Stimulated activated naive B cell treated with anti-CD40 and anti-IgM and Interleukin-4, amounts not matched to agents 10 μg/mL and 1 μg/mL and 100 μg/mL, for 72 hours (primary cell): ENCODE data around the gene MEMO1.
A peak's percentile ranks its signal among the peaks of the same experiment; 100 is the strongest.
"Not testable (repeated sequence)": the region's sequence is repeated elsewhere in the genome, so short reads cannot be mapped to it uniquely, and the experiment has no call there.

Experiments
- ATAC-seq, 2 donors: fragments of 150-1000 bp; cut with Tn5 transposase; replicated peaks; 2 replicates each; pipeline ENCODE4 v1.10.0; 2021; ENCODE audit warnings: moderate library complexity in 1 of 2
- DNase-seq: peaks from one replicate; pipeline ENCODE4 v3.0.0; 2021
- H3K27ac Mint-ChIP-seq: one replicate; pipeline ENCODE4 v1.8.0; 2022; ENCODE audit warnings: mild to moderate bottlenecking, mixed read lengths
- H3K27me3 Mint-ChIP-seq, 2 donors: one replicate each; pipeline ENCODE4 v1.8.0; 2022; ENCODE audit warnings: mixed read lengths in 2 of 2
- H3K36me3 Mint-ChIP-seq, 2 donors: one replicate each; pipeline ENCODE4 v1.8.0; 2022; ENCODE audit warnings: mixed read lengths in 2 of 2, mild to moderate bottlenecking in 1 of 2
- H3K4me1 Mint-ChIP-seq, 2 donors: one replicate each; pipeline ENCODE4 v1.8.0; 2022; ENCODE audit warnings: mixed read lengths in 2 of 2, mild to moderate bottlenecking in 1 of 2
- H3K4me3 Mint-ChIP-seq, 2 donors: one replicate each; pipeline ENCODE4 v1.8.0; 2022; ENCODE audit warnings: mild to moderate bottlenecking in 2 of 2, mixed read lengths in 2 of 2, moderate library complexity in 1 of 2
- H3K9me3 Mint-ChIP-seq, 2 donors: one replicate each; pipeline ENCODE4 v1.8.0; 2022; ENCODE audit warnings: mixed read lengths in 2 of 2, mild to moderate bottlenecking in 1 of 2

The MEMO1 gene

DNA sequence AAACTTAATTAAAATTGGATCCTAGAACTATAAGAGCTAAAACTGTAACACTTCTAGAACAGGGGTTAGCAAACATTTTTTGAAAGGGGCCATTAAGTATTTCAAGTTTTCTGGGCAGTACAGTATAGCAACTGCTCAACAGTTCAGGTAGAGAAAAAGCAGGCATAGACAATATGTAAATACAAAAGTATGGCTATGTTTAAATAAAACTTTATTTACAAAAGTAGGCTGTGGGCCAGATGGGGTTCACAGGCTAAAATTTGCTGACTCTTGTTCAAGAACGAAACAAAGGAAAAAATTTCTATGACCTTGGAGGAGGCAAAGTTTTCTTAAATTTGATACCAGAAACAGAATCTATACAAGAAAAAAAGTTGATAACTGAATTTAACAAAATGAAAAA, 114.5 kb downstream of the MEMO1 start:
- DNase-seq (no peak), ATAC-seq (no peak)
- Mint-ChIP-seq H3K27me3 (no peaks in the 10 kb centered on the region), H3K4me3 (no peak overlapping the region), H3K36me3 (peaks cover 43 to 57% of the 10 kb centered on the region in 2 donors), H3K9me3 (peaks cover 12 to 20% of the 10 kb centered on the region in 2 donors), H3K27ac (no peak overlapping the region), H3K4me1 (peaks cover 2 to 21% of the 10 kb centered on the region in 2 donors)

DNA sequence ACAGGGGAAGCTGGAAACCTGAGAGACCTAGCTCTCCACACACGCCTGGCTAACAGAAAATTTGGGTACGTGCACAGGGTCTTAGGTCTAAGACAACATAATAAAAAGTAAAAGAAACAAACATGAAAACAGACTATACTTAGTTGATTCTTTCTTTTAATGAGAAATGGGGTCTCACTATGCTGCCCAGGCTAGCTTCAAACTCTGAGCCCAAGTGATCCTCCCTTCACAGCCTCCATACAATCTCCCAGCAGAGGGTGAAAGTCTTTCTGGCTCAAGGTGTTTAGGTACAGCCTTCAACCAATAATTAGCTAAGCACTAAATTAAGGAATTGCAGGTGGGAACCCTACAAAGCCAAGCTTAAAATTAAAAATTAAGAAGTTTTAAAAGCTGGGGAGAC, 116.2 kb downstream of the MEMO1 start:
- Mint-ChIP-seq H3K27me3 (no peaks in the 10 kb centered on the region), H3K4me3 (no peak overlapping the region), H3K36me3 (peaks cover 37 to 48% of the 10 kb centered on the region in 2 donors), H3K9me3 (peaks cover 10 to 18% of the 10 kb centered on the region in 2 donors), H3K27ac (no peak overlapping the region), H3K4me1 (peaks cover 2 to 22% of the 10 kb centered on the region in 2 donors)
- no peak for DNase-seq
- no peak for ATAC-seq

DNA sequence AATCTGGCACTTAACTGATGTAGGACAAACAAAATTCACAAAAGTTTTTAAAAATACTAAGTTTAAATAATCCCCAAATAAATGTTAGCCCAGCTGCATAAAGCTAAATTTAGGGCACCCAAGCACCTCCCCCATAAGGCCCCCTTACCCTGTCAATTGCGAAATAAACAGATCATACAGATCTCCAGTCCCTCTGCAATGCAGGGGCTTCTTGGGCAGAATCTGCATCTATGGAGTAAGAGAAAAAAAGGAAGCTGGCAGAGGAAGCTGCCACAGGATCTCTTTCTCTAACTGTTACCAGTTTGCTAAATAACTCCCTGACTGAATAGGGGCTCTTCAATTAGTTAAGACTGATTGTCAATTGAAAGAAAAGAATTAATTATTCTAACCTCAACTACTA, 117.7 kb downstream of the MEMO1 start:
- H3K27me3 Mint-ChIP-seq = no peaks in the 10 kb centered on the region
- ATAC-seq (no peak), DNase-seq (no peak)
- H3K36me3 Mint-ChIP-seq = peaks cover 22 to 33% of the 10 kb centered on the region in 2 donors
- H3K27ac Mint-ChIP-seq = no peak overlapping the region
- peaks cover 6 to 36% of the 10 kb centered on the region in 2 donors for H3K4me1 Mint-ChIP-seq
- H3K4me3 Mint-ChIP-seq = no peak overlapping the region
- peaks cover 3 to 7% of the 10 kb centered on the region in 2 donors for H3K9me3 Mint-ChIP-seq

DNA sequence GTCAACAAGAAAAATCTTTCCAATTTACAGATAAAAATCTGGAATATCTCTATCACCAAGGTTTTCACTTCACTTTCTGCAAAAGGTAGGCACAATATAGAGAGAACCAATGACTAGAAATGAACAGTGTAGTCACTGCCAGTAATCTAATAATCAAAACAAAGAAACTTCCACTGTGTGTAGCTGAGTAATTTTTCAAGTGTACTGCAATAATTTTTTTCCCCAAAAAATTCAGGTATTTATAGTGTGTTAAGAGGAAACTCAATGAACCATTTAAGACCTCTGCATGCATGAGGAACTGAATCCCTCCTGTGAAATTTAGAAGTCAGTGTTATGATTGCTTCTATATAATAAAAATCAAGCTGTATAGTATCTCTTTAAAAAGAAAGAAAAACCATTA, 121.8 kb downstream of the MEMO1 start:
- peaks cover 9 to 35% of the 10 kb centered on the region in 2 donors for H3K4me1 Mint-ChIP-seq

DNA sequence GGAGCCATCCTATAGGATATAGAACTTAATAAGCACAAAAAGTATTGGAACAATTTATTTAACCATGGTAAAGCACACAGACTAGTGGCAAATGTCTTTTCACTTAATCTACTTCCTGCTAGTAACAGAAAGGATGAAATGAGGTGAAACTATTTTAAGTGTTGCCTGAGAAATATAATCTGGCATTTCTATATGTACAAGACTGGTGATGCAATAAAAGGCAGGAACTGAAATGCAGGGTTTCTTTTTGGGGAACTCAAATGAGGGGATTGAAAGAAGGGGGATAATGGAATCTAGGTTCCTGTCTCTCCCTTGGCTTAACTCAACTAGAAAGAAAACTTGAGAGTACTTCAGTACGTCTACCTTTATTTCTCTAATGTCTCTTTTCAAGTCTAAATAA, 122.3 kb downstream of the MEMO1 start:
- H3K27me3 Mint-ChIP-seq = no peaks in the 10 kb centered on the region
- H3K4me3 Mint-ChIP-seq = no peak overlapping the region
- no peak overlapping the region for H3K27ac Mint-ChIP-seq
- H3K4me1 Mint-ChIP-seq = peaks cover 6 to 31% of the 10 kb centered on the region in 2 donors
- H3K36me3 Mint-ChIP-seq = peaks cover 4 to 5% of the 10 kb centered on the region in 2 donors
- no peaks in the 10 kb centered on the region for H3K9me3 Mint-ChIP-seq
- DNase-seq (no peak), ATAC-seq (peak; percentile 14 to 21)

More for the DNA sequence above, 121.8 kb downstream of the MEMO1 start:
- Mint-ChIP-seq H3K36me3 (peaks cover 5 to 7% of the 10 kb centered on the region in 2 donors), H3K9me3 (no peaks in the 10 kb centered on the region), H3K27me3 (no peaks in the 10 kb centered on the region), H3K4me3 (no peak overlapping the region), H3K27ac (no peak overlapping the region)
- DNase-seq (no peak), ATAC-seq (peak; percentile 72 to 79)

DNA sequence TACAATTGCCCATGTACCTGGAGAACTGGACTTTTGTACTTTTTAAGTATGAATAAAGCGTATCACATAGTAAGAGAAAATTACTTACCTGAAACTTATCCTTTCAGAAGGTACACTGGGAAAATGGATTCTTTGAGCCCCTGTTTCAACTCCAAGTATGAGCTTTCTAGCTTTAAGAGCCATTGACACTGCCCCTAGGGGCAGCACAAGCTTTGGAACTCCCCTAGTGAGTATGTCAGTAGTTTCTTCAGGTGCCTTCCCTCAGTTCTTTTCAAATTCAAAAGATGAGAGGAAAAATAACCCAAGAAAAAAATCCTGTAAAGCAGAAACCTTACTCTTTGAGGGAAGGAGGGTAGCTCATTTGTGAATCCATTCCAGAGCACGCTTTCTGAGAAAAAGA, 124.1 kb downstream of the MEMO1 start:
- H3K27me3 Mint-ChIP-seq = no peaks in the 10 kb centered on the region
- no peak for DNase-seq
- ATAC-seq = peak; percentile 53 to 61
- peaks cover 0 to 2% of the 10 kb centered on the region in 2 donors for H3K36me3 Mint-ChIP-seq
- no peaks in the 10 kb centered on the region for H3K9me3 Mint-ChIP-seq
- no peak overlapping the region for H3K4me3 Mint-ChIP-seq
- peaks cover 6 to 24% of the 10 kb centered on the region in 2 donors for H3K4me1 Mint-ChIP-seq
- H3K27ac Mint-ChIP-seq = no peak overlapping the region

DNA sequence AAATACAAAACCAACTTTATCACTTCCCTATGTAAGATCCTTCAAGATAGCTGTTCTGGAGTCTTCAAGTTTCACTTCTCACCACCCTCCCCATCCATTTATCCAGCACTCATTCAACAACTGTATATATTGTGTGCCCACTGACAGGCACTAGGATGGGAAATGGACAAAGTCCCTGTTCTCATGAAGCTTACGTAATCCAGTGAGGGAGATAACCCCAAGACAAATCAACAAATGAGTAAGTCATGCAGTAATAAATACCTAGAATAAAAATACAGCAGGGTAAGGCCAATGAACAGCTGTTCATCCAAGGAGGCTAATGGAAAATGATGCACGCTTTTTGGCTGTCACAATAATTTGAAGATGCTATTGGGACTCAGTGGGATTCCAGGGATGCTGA, 133.8 kb downstream of the MEMO1 start:
- Mint-ChIP-seq H3K4me3 (no peak overlapping the region), H3K9me3 (peaks cover 0 to 7% of the 10 kb centered on the region in 2 donors), H3K27me3 (no peaks in the 10 kb centered on the region), H3K36me3 (peaks cover 26 to 30% of the 10 kb centered on the region in 2 donors), H3K4me1 (peaks cover 5 to 10% of the 10 kb centered on the region in 2 donors), H3K27ac (peak overlapping the region; percentile 0)
- DNase-seq (no peak), ATAC-seq (no peak)

DNA sequence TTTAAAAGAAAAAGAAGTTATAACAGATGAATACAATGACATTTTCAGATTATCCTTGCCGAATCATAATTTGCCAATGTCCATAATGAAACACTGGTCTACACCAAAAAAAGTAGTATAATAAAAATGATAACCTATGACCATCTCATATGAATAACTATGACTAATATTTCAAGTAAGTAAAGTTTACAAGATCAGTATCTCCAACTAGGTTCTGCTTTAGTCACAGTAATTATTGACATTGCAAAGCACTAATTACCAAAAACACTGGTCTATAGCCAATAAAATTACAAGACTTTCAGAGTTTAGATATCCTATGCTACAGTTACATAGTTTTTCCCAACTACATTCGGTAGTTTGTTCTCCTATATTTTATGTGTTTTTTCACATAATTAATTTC, 136.7 kb downstream of the MEMO1 start:
- no peaks in the 10 kb centered on the region for H3K27me3 Mint-ChIP-seq
- ATAC-seq (no peak), DNase-seq (no peak)
- H3K4me3 Mint-ChIP-seq = no peak overlapping the region
- H3K9me3 Mint-ChIP-seq = peaks cover 0 to 7% of the 10 kb centered on the region in 2 donors
- H3K4me1 Mint-ChIP-seq = peaks cover 5 to 10% of the 10 kb centered on the region in 2 donors
- peaks cover 20 to 22% of the 10 kb centered on the region in 2 donors for H3K36me3 Mint-ChIP-seq
- H3K27ac Mint-ChIP-seq = no peak overlapping the region

DNA sequence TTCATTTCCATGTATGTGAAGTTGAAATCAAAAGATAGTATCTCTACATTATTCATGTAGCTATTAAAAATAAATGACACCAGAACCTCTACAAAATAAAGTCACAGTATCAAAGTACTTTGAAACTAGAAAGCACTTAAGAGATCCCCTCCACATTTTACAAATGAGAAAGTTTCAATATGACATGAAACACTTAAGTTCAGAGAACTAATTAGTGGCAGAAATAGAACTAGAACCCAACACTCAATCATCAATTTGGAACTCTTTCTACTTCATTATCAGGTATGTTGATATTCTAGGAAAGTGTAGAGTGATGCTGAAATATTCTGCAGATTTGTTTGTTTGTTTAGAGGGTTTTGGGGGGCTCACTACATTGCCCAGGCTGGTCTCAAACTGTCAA, 145.6 kb downstream of the MEMO1 start:
- no peaks in the 10 kb centered on the region for H3K4me1 Mint-ChIP-seq

DNA sequence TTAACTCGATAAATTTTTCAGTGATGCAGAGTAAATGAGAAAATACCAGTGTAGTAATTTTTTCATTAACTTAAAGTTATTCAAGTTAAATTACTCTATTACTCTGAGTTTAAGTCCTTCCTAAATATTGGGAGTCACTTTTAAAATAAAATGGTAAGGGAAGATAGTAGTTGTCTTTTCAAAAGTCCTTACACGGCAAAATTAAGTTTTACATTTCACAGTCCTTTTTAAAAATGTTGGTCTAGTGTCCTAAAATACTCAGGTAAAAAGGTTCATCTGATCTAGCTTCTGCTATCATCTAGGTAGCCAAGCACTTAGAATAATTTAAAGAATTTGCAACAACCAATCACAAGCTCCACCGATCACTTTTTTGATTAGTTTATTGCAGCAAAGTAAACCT, 146.9 kb downstream of the MEMO1 start:
- H3K9me3 Mint-ChIP-seq = no peaks in the 10 kb centered on the region
- H3K27ac Mint-ChIP-seq = no peak overlapping the region

More for the DNA sequence above, 145.6 kb downstream of the MEMO1 start:
- no peaks in the 10 kb centered on the region for H3K9me3 Mint-ChIP-seq
- H3K27me3 Mint-ChIP-seq = no peaks in the 10 kb centered on the region
- H3K27ac Mint-ChIP-seq = no peak overlapping the region
- DNase-seq (no peak), ATAC-seq (no peak)
- H3K36me3 Mint-ChIP-seq = peaks cover 3 to 15% of the 10 kb centered on the region in 2 donors
- H3K4me3 Mint-ChIP-seq = no peak overlapping the region

DNA sequence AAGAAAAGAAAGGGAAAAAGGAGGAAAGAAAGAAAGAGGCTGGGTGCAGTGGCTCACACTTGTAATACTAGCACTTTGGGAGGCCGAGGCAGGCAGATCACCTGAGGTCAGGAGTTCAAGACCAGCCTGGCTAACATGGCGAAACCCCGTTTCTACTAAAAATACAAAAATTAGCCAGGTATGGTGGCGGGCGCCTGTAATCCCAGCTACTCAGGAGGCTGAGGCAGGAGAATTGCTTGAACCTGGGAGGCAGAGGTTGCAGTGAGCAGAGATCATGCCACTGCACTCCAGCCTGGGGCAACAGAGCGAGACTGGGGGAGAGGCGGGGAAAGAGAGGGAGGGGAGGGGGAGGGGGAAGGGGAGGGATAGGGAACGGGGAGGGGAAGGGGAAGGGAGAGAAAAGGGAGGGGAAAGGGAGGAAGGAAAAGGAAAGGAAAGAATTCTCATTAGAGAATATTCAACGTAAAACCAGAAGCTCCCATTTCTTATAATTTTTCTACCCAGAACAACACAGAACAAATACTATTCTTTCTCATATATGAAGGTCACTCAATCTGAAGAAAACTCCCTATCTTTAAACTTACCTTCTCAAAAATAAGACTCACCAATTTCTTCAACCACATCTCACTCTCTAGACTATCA, 147.7 kb downstream of the MEMO1 start:
- H3K27ac Mint-ChIP-seq, H3K9me3 Mint-ChIP-seq: not testable (repeated sequence)

More for the DNA sequence above, 146.9 kb downstream of the MEMO1 start:
- Mint-ChIP-seq H3K27me3 (no peaks in the 10 kb centered on the region), H3K4me1 (no peaks in the 10 kb centered on the region), H3K36me3 (peaks cover 3 to 15% of the 10 kb centered on the region in 2 donors), H3K4me3 (no peak overlapping the region)
- no peak for DNase-seq
- no peak for ATAC-seq

DNA sequence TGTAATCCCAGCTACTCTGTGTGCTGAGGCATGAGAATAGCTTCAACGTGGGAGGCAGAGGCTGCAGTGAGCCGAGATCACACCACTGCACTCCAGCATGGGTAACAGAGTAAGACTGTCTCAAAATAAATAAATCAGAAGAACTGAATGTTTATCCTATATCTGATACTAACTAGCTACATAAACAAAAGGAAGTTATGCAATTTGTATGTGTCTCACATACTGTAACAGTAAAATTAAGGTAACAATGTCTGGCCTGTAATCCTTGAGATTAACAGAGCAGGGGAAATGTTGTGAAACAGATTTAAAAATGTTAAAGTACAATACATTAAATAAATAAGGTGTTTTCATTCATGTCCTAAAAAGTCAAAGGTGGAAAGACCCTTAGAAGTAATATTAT, 150.8 kb downstream of the MEMO1 start:
- Mint-ChIP-seq H3K36me3 (peaks cover 3 to 13% of the 10 kb centered on the region in 2 donors), H3K4me3 (no peak overlapping the region), H3K27me3 (no peaks in the 10 kb centered on the region), H3K27ac (no peak overlapping the region), H3K4me1 (no peaks in the 10 kb centered on the region), H3K9me3 (no peaks in the 10 kb centered on the region)
- DNase-seq (no peak), ATAC-seq (no peak)

More for the DNA sequence above, 147.7 kb downstream of the MEMO1 start:
- ATAC-seq, H3K27me3 Mint-ChIP-seq, H3K4me1 Mint-ChIP-seq, H3K4me3 Mint-ChIP-seq, DNase-seq: not testable (repeated sequence)
- peaks cover 3 to 15% of the 10 kb centered on the region in 2 donors for H3K36me3 Mint-ChIP-seq

DNA sequence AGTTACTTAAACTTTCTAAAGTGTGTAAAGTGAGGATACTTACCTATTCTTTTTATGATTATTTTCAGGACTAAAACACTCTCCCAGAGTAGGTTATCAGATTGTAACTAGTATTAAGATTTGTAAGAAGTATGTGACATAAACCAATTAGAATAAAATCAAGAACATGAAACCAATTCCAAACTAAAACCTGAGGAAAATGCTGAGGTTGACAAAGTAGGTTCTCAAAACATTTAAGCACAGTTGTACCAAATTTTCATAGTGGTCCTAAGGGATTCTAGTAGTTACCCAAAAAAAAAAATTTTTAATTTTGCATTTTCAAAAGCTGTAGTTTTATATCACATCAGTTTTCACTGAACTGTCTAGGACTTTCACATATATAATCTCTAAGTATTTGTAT, 157.3 kb downstream of the MEMO1 start:
- no peak overlapping the region for H3K4me3 Mint-ChIP-seq
- no peaks in the 10 kb centered on the region for H3K9me3 Mint-ChIP-seq
- ATAC-seq (no peak), DNase-seq (no peak)
- no peaks in the 10 kb centered on the region for H3K27me3 Mint-ChIP-seq
- no peaks in the 10 kb centered on the region for H3K4me1 Mint-ChIP-seq
- H3K36me3 Mint-ChIP-seq = peaks cover 6 to 12% of the 10 kb centered on the region in 2 donors
- no peak overlapping the region for H3K27ac Mint-ChIP-seq

DNA sequence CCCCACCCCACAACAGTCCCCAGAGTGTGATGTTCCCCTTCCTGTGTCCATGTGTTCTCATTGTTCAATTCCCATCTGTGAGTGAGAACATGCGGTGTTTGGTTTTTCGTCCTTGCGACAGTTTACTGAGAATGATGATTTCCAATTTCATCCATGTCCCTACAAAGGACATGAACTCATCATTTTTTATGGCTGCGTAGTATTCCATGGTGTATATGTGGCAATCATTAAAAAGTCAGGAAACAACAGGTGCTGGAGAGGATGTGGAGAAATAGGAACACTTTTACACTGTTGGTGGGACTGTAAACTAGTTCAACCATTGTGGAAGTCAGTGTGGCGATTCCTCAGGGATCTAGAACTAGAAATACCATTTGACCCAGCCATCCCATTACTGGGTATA, 168.7 kb downstream of the MEMO1 start:
- H3K27ac Mint-ChIP-seq, H3K4me3 Mint-ChIP-seq, H3K27me3 Mint-ChIP-seq, ATAC-seq, DNase-seq, H3K4me1 Mint-ChIP-seq, H3K9me3 Mint-ChIP-seq, H3K36me3 Mint-ChIP-seq: not testable (repeated sequence)

DNA sequence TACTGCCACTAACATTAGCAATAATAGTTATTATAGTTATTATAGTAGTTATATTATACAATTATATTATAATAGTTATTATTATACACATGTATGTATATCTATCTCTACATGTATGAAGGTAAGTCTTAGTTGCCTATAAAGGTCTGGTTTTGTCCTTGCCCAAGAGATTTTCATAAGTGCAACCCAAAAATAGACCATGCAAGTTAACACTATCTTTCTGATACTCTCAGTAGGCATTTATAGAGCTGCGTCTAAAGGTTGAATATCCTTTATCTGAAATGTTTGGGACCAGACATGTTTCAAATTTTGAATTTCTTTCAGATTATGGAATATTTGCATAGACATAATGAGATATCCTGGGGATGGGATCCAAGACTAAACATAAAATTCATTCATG, 175.4 kb downstream of the MEMO1 start:
- DNase-seq (no peak), ATAC-seq (no peak)
- H3K36me3 Mint-ChIP-seq = no peaks in the 10 kb centered on the region
- H3K4me1 Mint-ChIP-seq = peaks cover 0 to 2% of the 10 kb centered on the region in 2 donors
- no peaks in the 10 kb centered on the region for H3K9me3 Mint-ChIP-seq
- no peak overlapping the region for H3K4me3 Mint-ChIP-seq
- no peak overlapping the region for H3K27ac Mint-ChIP-seq
- H3K27me3 Mint-ChIP-seq = no peaks in the 10 kb centered on the region
